ENCODE results near the gene SH3GL3.

The SH3GL3 gene

GRCh38 chr15:83446904-83447709 lies at the start of gene SH3GL3:
SH3GL3 (plus strand) TSS chr15:83447341; CDS start chr15:83447534, 193 bp downstream.
- no peak within 1 kb of the TSS for H3K9ac ChIP-seq (ENCODE audit: low read length)
- H3K27me3 ChIP-seq (ENCODE audit: control insufficient read depth, insufficient read depth, low read length): peaks cover 21% of the 10 kb centered on the region
- H3K4me3 ChIP-seq (ENCODE audit: low read length): no peak within 1 kb of the TSS
- no peaks in the 10 kb centered on the region for H3K9me3 ChIP-seq (ENCODE audit: control insufficient read depth, low read length)
- no peaks in the 10 kb centered on the region for H3K36me3 ChIP-seq (ENCODE audit: control insufficient read depth, insufficient read depth, low read length)
- H3K4me1 ChIP-seq (ENCODE audit: control insufficient read depth, insufficient read depth, low read length): no peaks in the 10 kb centered on the region

GRCh38 chr15:83398626-83399025 lies 48.5 kb upstream of the SH3GL3 start:
- Histone ChIP-seq H3K36me3 (ENCODE audit: control insufficient read depth, insufficient read depth, low read length) (no peaks in the 10 kb centered on the region), H3K9me3 (ENCODE audit: control insufficient read depth, low read length) (no peaks in the 10 kb centered on the region), H3K4me3 (ENCODE audit: low read length) (no peak overlapping the region), H3K27me3 (ENCODE audit: control insufficient read depth, insufficient read depth, low read length) (no peaks in the 10 kb centered on the region), H3K4me1 (ENCODE audit: control insufficient read depth, insufficient read depth, low read length) (no peaks in the 10 kb centered on the region), H3K9ac (ENCODE audit: low read length) (no peak overlapping the region)

GRCh38 chr15:83404121-83404520 lies 43.0 kb upstream of the SH3GL3 start:
- H3K4me3 ChIP-seq (ENCODE audit: low read length): no peak overlapping the region
- H3K36me3 ChIP-seq (ENCODE audit: control insufficient read depth, insufficient read depth, low read length): no peaks in the 10 kb centered on the region
- H3K27me3 ChIP-seq (ENCODE audit: control insufficient read depth, insufficient read depth, low read length): no peaks in the 10 kb centered on the region
- H3K9ac ChIP-seq (ENCODE audit: low read length): no peak overlapping the region
- H3K4me1 ChIP-seq (ENCODE audit: control insufficient read depth, insufficient read depth, low read length): no peaks in the 10 kb centered on the region
- no peaks in the 10 kb centered on the region for H3K9me3 ChIP-seq (ENCODE audit: control insufficient read depth, low read length)

GRCh38 chr15:83410532-83410931 lies 36.6 kb upstream of the SH3GL3 start:
- H3K9ac ChIP-seq (ENCODE audit: low read length): no peak overlapping the region
- H3K27me3 ChIP-seq (ENCODE audit: control insufficient read depth, insufficient read depth, low read length): no peaks in the 10 kb centered on the region
- no peaks in the 10 kb centered on the region for H3K9me3 ChIP-seq (ENCODE audit: control insufficient read depth, low read length)
- no peaks in the 10 kb centered on the region for H3K4me1 ChIP-seq (ENCODE audit: control insufficient read depth, insufficient read depth, low read length)
- no peak overlapping the region for H3K4me3 ChIP-seq (ENCODE audit: low read length)
- no peaks in the 10 kb centered on the region for H3K36me3 ChIP-seq (ENCODE audit: control insufficient read depth, insufficient read depth, low read length)

GRCh38 chr15:83413054-83413719 lies 34.0 kb upstream of the SH3GL3 start:
- Histone ChIP-seq H3K9ac (ENCODE audit: low read length) (no peak overlapping the region), H3K9me3 (ENCODE audit: control insufficient read depth, low read length) (no peaks in the 10 kb centered on the region), H3K4me3 (ENCODE audit: low read length) (no peak overlapping the region), H3K27me3 (ENCODE audit: control insufficient read depth, insufficient read depth, low read length) (no peaks in the 10 kb centered on the region), H3K36me3 (ENCODE audit: control insufficient read depth, insufficient read depth, low read length) (no peaks in the 10 kb centered on the region), H3K4me1 (ENCODE audit: control insufficient read depth, insufficient read depth, low read length) (no peaks in the 10 kb centered on the region)

GRCh38 chr15:83422081-83422480 lies 25.1 kb upstream of the SH3GL3 start:
- H3K36me3 ChIP-seq (ENCODE audit: control insufficient read depth, insufficient read depth, low read length): no peaks in the 10 kb centered on the region
- no peak overlapping the region for H3K9ac ChIP-seq (ENCODE audit: low read length)
- no peaks in the 10 kb centered on the region for H3K9me3 ChIP-seq (ENCODE audit: control insufficient read depth, low read length)
- H3K4me3 ChIP-seq (ENCODE audit: low read length): no peak overlapping the region
- no peaks in the 10 kb centered on the region for H3K4me1 ChIP-seq (ENCODE audit: control insufficient read depth, insufficient read depth, low read length)
- H3K27me3 ChIP-seq (ENCODE audit: control insufficient read depth, insufficient read depth, low read length): no peaks in the 10 kb centered on the region

GRCh38 chr15:83422541-83422940 lies 24.6 kb upstream of the SH3GL3 start:
- H3K4me3 ChIP-seq (ENCODE audit: low read length): no peak overlapping the region
- H3K27me3 ChIP-seq (ENCODE audit: control insufficient read depth, insufficient read depth, low read length): no peaks in the 10 kb centered on the region

GRCh38 chr15:83424101-83424500 lies 23.0 kb upstream of the SH3GL3 start:
- H3K9me3 ChIP-seq (ENCODE audit: control insufficient read depth, low read length): no peaks in the 10 kb centered on the region
- no peak overlapping the region for H3K9ac ChIP-seq (ENCODE audit: low read length)
- H3K27me3 ChIP-seq (ENCODE audit: control insufficient read depth, insufficient read depth, low read length): no peaks in the 10 kb centered on the region
- H3K36me3 ChIP-seq (ENCODE audit: control insufficient read depth, insufficient read depth, low read length): no peaks in the 10 kb centered on the region
- H3K4me1 ChIP-seq (ENCODE audit: control insufficient read depth, insufficient read depth, low read length): no peaks in the 10 kb centered on the region
- no peak overlapping the region for H3K4me3 ChIP-seq (ENCODE audit: low read length)

More at GRCh38 chr15:83422541-83422940, 24.6 kb upstream of the SH3GL3 start:
- no peak overlapping the region for H3K9ac ChIP-seq (ENCODE audit: low read length)
- H3K4me1 ChIP-seq (ENCODE audit: control insufficient read depth, insufficient read depth, low read length): no peaks in the 10 kb centered on the region
- no peaks in the 10 kb centered on the region for H3K36me3 ChIP-seq (ENCODE audit: control insufficient read depth, insufficient read depth, low read length)
- no peaks in the 10 kb centered on the region for H3K9me3 ChIP-seq (ENCODE audit: control insufficient read depth, low read length)

- Histone ChIP-seq H3K36me3 (ENCODE audit: control insufficient read depth, insufficient read depth, low read length) (no peaks in the 10 kb centered on the region), H3K9me3 (ENCODE audit: control insufficient read depth, low read length) (no peaks in the 10 kb centered on the region), H3K4me1 (ENCODE audit: control insufficient read depth, insufficient read depth, low read length) (no peaks in the 10 kb centered on the region), H3K4me3 (ENCODE audit: low read length) (no peak overlapping the region), H3K9ac (ENCODE audit: low read length) (no peak overlapping the region), H3K27me3 (ENCODE audit: control insufficient read depth, insufficient read depth, low read length) (peaks cover 4% of the 10 kb centered on the region)
Observed at GRCh38 chr15:83430441-83430840, 16.7 kb upstream of the SH3GL3 start.

GRCh38 chr15:83431521-83431920 lies 15.6 kb upstream of the SH3GL3 start:
- Histone ChIP-seq H3K4me1 (ENCODE audit: control insufficient read depth, insufficient read depth, low read length) (no peaks in the 10 kb centered on the region), H3K27me3 (ENCODE audit: control insufficient read depth, insufficient read depth, low read length) (peaks cover 4% of the 10 kb centered on the region), H3K9me3 (ENCODE audit: control insufficient read depth, low read length) (no peaks in the 10 kb centered on the region), H3K36me3 (ENCODE audit: control insufficient read depth, insufficient read depth, low read length) (no peaks in the 10 kb centered on the region), H3K4me3 (ENCODE audit: low read length) (no peak overlapping the region), H3K9ac (ENCODE audit: low read length) (no peak overlapping the region)

GRCh38 chr15:83435202-83435601 lies 11.9 kb upstream of the SH3GL3 start:
- H3K4me3 ChIP-seq (ENCODE audit: low read length): no peak overlapping the region
- H3K27me3 ChIP-seq (ENCODE audit: control insufficient read depth, insufficient read depth, low read length): peaks cover 7% of the 10 kb centered on the region
- H3K9ac ChIP-seq (ENCODE audit: low read length): no peak overlapping the region
- H3K9me3 ChIP-seq (ENCODE audit: control insufficient read depth, low read length): no peaks in the 10 kb centered on the region
- H3K4me1 ChIP-seq (ENCODE audit: control insufficient read depth, insufficient read depth, low read length): no peaks in the 10 kb centered on the region
- no peaks in the 10 kb centered on the region for H3K36me3 ChIP-seq (ENCODE audit: control insufficient read depth, insufficient read depth, low read length)

GRCh38 chr15:83435782-83436181 lies 11.4 kb upstream of the SH3GL3 start:
- peaks cover 7% of the 10 kb centered on the region for H3K27me3 ChIP-seq (ENCODE audit: control insufficient read depth, insufficient read depth, low read length)
- H3K9ac ChIP-seq (ENCODE audit: low read length): no peak overlapping the region
- no peak overlapping the region for H3K4me3 ChIP-seq (ENCODE audit: low read length)
- H3K36me3 ChIP-seq (ENCODE audit: control insufficient read depth, insufficient read depth, low read length): no peaks in the 10 kb centered on the region
- H3K4me1 ChIP-seq (ENCODE audit: control insufficient read depth, insufficient read depth, low read length): no peaks in the 10 kb centered on the region
- no peaks in the 10 kb centered on the region for H3K9me3 ChIP-seq (ENCODE audit: control insufficient read depth, low read length)
